Suprapubic skin (tissue), 4 donors: ENCODE data around the gene RALGAPA2.

Source experiments
- POLR2A ChIP-seq, 2 donors: fragments of 450-650 bp; IDR thresholded peaks; one replicate each; pipeline ENCODE4 v1.6.1; 2017; ENCODE audit warnings: antibody characterized with exemption in 2 of 2, mild to moderate bottlenecking in 2 of 2, moderate library complexity in 2 of 2
- POLR2AphosphoS5 ChIP-seq, 3 donors: sonication (generic); formaldehyde crosslinking; IDR thresholded peaks; one replicate each; pipeline ENCODE4 v1.6.1; 2017; ENCODE audit warnings: antibody characterized with exemption in 3 of 3
- TF ChIP-seq, protein P1 (sequence below), 2 donors: fragments of 200-600 bp in 1 of 2; fragments of 450-650 bp in 1 of 2; sonication (generic) in 1 of 2; IDR thresholded peaks; one replicate each; pipeline ENCODE4 v1.5.1; 2016 to 2019; ENCODE audit warnings: antibody characterized with exemption in 2 of 2, mild to moderate bottlenecking in 1 of 2, moderate library complexity in 1 of 2

DNA sequence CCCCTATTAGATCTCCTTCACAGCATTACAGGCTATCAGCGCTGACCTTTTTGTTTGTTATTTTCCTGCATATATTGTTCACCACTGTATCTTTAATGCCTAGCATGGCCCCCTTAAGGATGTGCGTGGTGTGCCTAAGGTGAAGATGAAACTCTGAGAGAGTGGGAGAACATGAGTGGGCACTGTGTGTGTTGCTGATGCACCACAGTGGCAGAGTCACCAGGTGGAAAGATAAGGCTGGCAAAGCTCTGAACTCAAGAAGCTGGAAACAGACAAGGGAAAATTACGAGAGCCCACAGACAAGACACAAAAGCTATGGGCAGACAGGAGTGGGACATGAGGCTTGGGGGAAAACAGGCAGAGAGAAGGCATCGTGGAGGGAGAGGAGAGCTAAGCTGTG is 184.8 kb downstream of the RALGAPA2 start:
- TF ChIP-seq, protein P1, sequence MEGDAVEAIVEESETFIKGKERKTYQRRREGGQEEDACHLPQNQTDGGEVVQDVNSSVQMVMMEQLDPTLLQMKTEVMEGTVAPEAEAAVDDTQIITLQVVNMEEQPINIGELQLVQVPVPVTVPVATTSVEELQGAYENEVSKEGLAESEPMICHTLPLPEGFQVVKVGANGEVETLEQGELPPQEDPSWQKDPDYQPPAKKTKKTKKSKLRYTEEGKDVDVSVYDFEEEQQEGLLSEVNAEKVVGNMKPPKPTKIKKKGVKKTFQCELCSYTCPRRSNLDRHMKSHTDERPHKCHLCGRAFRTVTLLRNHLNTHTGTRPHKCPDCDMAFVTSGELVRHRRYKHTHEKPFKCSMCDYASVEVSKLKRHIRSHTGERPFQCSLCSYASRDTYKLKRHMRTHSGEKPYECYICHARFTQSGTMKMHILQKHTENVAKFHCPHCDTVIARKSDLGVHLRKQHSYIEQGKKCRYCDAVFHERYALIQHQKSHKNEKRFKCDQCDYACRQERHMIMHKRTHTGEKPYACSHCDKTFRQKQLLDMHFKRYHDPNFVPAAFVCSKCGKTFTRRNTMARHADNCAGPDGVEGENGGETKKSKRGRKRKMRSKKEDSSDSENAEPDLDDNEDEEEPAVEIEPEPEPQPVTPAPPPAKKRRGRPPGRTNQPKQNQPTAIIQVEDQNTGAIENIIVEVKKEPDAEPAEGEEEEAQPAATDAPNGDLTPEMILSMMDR (IDR thresholded peaks at IDR 0.05): no peak
- TF ChIP-seq POLR2A (IDR thresholded peaks at IDR 0.05) (no peak), POLR2AphosphoS5 (IDR thresholded peaks at IDR 0.05) (no peak)
